ENCODE data around the gene MACF1. TPM values are rescaled to one million over a fixed set of nuclear protein-coding genes. Genes with fewer than 3 reads are reported as not detected.
A peak's percentile ranks its signal among the peaks of the same experiment; 100 is the strongest.

Gene MACF1
- total RNA-seq, 1 donor from 2014 or later, result 386 TPM

DNA sequence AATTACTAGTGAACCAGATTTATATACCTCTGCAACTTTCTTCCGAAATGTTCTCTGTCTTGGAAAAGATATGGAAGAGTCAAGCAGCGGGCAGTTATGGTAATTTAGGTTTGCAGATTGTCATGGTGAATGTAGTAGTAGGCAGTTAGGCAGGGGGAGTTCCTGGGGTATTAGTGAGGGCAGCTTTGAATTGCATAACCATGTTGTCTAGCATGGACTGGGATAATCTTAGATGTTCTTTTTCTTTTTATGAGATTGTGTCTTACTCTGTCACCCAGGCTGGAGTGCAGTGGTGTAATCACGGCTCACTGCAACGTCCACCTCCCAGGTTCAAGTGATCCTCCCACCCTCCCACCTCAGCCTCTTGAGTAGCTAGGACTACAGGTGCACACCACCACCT lies 25.0 kb downstream of the MACF1 start:
- peaks cover 47% of the 10 kb centered on the region for H3K4me1 Mint-ChIP-seq (ENCODE audit: low read depth)
- peaks cover 3% of the 10 kb centered on the region for H3K36me3 Mint-ChIP-seq (ENCODE audit: low read depth)
- H3K27me3 Mint-ChIP-seq (ENCODE audit: low read depth), result no peaks in the 10 kb centered on the region
- DNase-seq (ENCODE audit: low spot score), result no peak
- no peak overlapping the region for H3K27ac Mint-ChIP-seq (ENCODE audit: unreplicated experiment)
- H3K9me3 Mint-ChIP-seq (ENCODE audit: low read depth), result no peaks in the 10 kb centered on the region
- no peak for TF ChIP-seq CTCF (IDR thresholded peaks at IDR 0.05)
- no peak overlapping the region for H3K4me3 Mint-ChIP-seq (ENCODE audit: unreplicated experiment)

DNA sequence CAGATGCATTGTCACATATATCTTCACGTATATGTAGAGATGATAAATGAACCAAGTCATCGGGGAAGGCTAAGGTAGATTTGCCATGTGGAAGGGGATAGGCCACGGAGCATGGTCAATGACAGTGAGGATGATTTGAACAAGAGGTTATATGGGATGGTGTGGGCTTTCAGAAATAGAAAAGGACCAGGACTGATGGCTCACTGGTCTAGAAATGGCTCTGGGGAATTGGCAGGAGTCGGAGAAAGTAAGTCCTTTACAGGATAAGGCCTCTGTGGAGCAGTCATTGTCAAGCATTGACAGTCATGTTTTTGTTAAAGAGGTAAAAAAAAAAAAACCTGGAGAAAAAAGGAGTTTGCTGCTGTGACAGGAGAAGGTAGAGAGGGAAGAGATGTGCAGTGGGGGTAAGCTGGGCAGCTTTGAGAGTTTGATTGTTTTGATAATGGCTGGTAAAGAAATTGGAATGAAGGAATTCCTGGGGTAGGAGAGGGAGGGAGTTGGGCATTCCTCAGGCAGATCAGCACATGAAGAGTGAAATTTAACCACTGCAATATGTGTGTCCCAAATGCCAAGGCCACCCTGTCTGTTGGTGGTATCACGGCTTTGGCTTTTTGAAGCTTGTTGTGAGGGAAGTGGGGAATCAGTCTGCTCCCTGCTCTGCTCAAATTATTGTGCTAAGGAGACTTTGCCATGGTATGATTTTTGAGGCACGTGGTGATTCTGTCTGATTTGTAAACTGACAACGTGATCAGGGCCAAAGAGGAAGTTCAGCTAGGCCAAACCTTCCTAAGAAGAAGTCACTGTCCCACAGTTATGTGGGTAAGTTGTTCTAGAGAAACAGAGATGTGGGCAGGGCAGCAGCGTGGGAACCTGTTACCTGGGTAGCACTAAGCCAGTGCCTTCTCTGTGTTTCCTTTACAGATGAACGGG lies 26.0 kb downstream of the MACF1 start:
- Mint-ChIP-seq H3K4me3 (ENCODE audit: unreplicated experiment) (peak overlapping the region; percentile 44), H3K27ac (ENCODE audit: unreplicated experiment) (peak overlapping the region; percentile 92)

GRCh38 chr1:39236971-39237370 lies 32.5 kb downstream of the MACF1 start:
- no peak for DNase-seq (ENCODE audit: low spot score)
- Mint-ChIP-seq H3K9me3 (ENCODE audit: low read depth) (no peaks in the 10 kb centered on the region), H3K4me3 (ENCODE audit: unreplicated experiment) (no peak overlapping the region), H3K27ac (ENCODE audit: unreplicated experiment) (peak overlapping the region; percentile 10), H3K4me1 (ENCODE audit: low read depth) (peaks cover 33% of the 10 kb centered on the region), H3K27me3 (ENCODE audit: low read depth) (no peaks in the 10 kb centered on the region), H3K36me3 (ENCODE audit: low read depth) (peaks cover 8% of the 10 kb centered on the region)
- TF ChIP-seq CTCF (IDR thresholded peaks at IDR 0.05), result no peak

More for the DNA sequence above, 26.0 kb downstream of the MACF1 start:
- peaks cover 48% of the 10 kb centered on the region for H3K4me1 Mint-ChIP-seq (ENCODE audit: low read depth)
- H3K9me3 Mint-ChIP-seq (ENCODE audit: low read depth), result no peaks in the 10 kb centered on the region
- no peaks in the 10 kb centered on the region for H3K27me3 Mint-ChIP-seq (ENCODE audit: low read depth)
- no peak for DNase-seq (ENCODE audit: low spot score)
- peaks cover 5% of the 10 kb centered on the region for H3K36me3 Mint-ChIP-seq (ENCODE audit: low read depth)
- no peak for TF ChIP-seq CTCF (IDR thresholded peaks at IDR 0.05)

- Mint-ChIP-seq H3K27ac (ENCODE audit: unreplicated experiment) (peak overlapping the region; percentile 73), H3K36me3 (ENCODE audit: low read depth) (peaks cover 5% of the 10 kb centered on the region), H3K27me3 (ENCODE audit: low read depth) (no peaks in the 10 kb centered on the region), H3K4me1 (ENCODE audit: low read depth) (peaks cover 25% of the 10 kb centered on the region), H3K4me3 (ENCODE audit: unreplicated experiment) (no peak overlapping the region), H3K9me3 (ENCODE audit: low read depth) (no peaks in the 10 kb centered on the region)
- TF ChIP-seq CTCF (IDR thresholded peaks at IDR 0.05), result no peak
- DNase-seq (ENCODE audit: low spot score), result no peak
Measured at GRCh38 chr1:39238476-39238875, 34.0 kb downstream of the MACF1 start.

DNA sequence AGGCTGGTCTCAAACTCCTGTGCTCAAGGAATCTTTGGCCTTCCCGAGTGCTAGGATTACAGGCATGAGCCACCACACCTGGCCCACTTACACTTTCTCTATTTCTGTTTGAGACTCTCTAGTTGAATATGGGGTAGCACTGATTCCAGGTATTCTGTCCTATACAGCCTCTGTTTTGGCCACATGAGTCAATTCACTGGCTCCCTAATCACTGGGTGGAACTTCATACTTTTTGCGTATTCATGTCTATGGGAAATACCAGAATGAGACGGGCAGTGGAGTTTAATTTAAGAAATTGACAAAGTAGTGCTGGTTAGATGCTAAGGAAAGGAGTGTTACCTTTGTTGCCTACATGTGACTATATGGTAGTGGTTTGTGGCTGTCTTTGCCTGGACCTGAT lies 35.5 kb downstream of the MACF1 start:
- peaks cover 5% of the 10 kb centered on the region for H3K36me3 Mint-ChIP-seq (ENCODE audit: low read depth)
- no peak overlapping the region for H3K4me3 Mint-ChIP-seq (ENCODE audit: unreplicated experiment)
- TF ChIP-seq CTCF (IDR thresholded peaks at IDR 0.05), result no peak
- H3K4me1 Mint-ChIP-seq (ENCODE audit: low read depth), result peaks cover 25% of the 10 kb centered on the region
- DNase-seq (ENCODE audit: low spot score), result no peak
- H3K27ac Mint-ChIP-seq (ENCODE audit: unreplicated experiment), result peak overlapping the region; percentile 43
- H3K27me3 Mint-ChIP-seq (ENCODE audit: low read depth), result no peaks in the 10 kb centered on the region
- H3K9me3 Mint-ChIP-seq (ENCODE audit: low read depth), result no peaks in the 10 kb centered on the region

All from chondrocyte (in vitro differentiated cells).